Measurements from ENCODE around the gene SPINT1. TPM values are rescaled to one million over a fixed set of nuclear protein-coding genes. Genes with fewer than 3 reads are reported as not detected.
A peak's percentile ranks its signal among the peaks of the same experiment; 100 is the strongest.

SPINT1 gene
- total RNA-seq, 1 donor from 2014 or later, result 1.5 TPM

DNA sequence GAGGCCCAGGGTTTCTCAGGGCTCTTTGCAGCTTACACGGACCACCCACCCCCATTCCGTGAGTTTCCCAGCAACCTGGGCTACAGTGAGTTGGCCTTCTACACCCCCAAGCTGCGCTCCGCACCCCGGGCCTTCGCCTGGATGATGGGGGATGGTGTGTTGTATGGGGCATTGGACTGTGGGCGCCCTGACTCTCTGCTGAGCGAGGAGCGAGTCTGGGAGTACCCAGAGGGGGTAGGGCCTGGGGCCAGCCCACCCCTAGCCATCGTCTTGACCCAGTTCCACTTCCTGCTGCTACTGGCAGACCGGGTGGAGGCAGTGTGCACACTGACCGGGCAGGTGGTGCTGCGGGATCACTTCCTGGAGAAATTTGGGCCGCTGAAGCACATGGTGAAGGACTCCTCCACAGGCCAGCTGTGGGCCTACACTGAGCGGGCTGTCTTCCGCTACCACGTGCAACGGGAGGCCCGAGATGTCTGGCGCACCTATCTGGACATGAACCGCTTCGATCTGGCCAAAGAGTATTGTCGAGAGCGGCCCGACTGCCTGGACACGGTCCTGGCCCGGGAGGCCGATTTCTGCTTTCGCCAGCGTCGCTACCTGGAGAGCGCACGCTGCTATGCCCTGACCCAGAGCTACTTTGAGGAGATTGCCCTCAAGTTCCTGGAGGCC lies 55.8 kb downstream of the SPINT1 start:
- DNase-seq (ENCODE audit: low spot score in 2 of 2), result no peak
- H3K9me3 ChIP-seq, result no peaks in the 10 kb centered on the region
- H3K36me3 ChIP-seq, result peaks cover 52 to 68% of the 10 kb centered on the region in 2 donors
- no peak for TF ChIP-seq CTCF (IDR thresholded peaks at IDR 0.05)
- intact Hi-C loops (cut with DNase I), result loop anchor here (5.0 kb wide), 1 partner anchor 333 kb away; the partner anchor contains the start of genes CHP1 and EXD1
- no peak overlapping the region for H3K4me3 ChIP-seq
- no peaks in the 10 kb centered on the region for H3K27me3 ChIP-seq
- no peak overlapping the region for H3K27ac ChIP-seq
- peaks cover 0 to 13% of the 10 kb centered on the region in 2 donors for H3K4me1 ChIP-seq

- no peak for DNase-seq (ENCODE audit: low spot score in 2 of 2)
- Histone ChIP-seq H3K27ac (no peak overlapping the region), H3K9me3 (no peaks in the 10 kb centered on the region), H3K4me1 (peaks cover 0 to 10% of the 10 kb centered on the region in 2 donors), H3K4me3 (no peak overlapping the region), H3K36me3 (peaks cover 52 to 68% of the 10 kb centered on the region in 2 donors), H3K27me3 (no peaks in the 10 kb centered on the region)
- intact Hi-C loops (cut with DNase I), result loop anchor here (5.0 kb wide), 1 partner anchor 332 kb away; the partner anchor contains the start of genes CHP1 and EXD1
- no peak for TF ChIP-seq CTCF (IDR thresholded peaks at IDR 0.05)
Measured at GRCh38 chr15:40900256-40901052, 56.6 kb downstream of the SPINT1 start.

DNA sequence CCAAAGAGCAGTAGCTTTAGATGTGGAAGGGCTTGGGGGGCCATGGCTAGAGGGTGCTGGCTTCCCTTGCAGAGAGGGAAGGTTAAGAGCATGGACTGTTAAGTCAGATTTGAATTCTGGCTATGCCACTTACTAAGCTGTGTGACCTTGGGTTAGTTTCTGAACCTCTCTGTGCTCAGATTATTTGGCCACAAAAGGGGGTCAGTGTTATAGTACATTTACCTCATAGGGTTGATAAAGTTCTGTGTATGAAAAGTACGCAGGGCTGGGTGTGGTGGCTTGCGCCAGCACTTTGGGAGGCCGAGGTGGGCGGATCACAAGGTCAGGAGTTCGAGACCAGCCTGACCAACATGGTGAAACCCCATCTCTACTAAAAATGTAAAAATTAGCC lies 57.2 kb downstream of the SPINT1 start:
- peaks cover 52 to 68% of the 10 kb centered on the region in 2 donors for H3K36me3 ChIP-seq
- no peak overlapping the region for H3K27ac ChIP-seq
- H3K27me3 ChIP-seq, result no peaks in the 10 kb centered on the region
- no peaks in the 10 kb centered on the region for H3K9me3 ChIP-seq
- intact Hi-C loops (cut with DNase I), result loop anchor here (5.0 kb wide), 1 partner anchor 331 kb away; the partner anchor contains the start of genes CHP1 and EXD1
- peaks cover 6 to 12% of the 10 kb centered on the region in 2 donors for H3K4me1 ChIP-seq
- DNase-seq (ENCODE audit: low spot score in 2 of 2), result no peak
- no peak overlapping the region for H3K4me3 ChIP-seq
- no peak for TF ChIP-seq CTCF (IDR thresholded peaks at IDR 0.05)

DNA sequence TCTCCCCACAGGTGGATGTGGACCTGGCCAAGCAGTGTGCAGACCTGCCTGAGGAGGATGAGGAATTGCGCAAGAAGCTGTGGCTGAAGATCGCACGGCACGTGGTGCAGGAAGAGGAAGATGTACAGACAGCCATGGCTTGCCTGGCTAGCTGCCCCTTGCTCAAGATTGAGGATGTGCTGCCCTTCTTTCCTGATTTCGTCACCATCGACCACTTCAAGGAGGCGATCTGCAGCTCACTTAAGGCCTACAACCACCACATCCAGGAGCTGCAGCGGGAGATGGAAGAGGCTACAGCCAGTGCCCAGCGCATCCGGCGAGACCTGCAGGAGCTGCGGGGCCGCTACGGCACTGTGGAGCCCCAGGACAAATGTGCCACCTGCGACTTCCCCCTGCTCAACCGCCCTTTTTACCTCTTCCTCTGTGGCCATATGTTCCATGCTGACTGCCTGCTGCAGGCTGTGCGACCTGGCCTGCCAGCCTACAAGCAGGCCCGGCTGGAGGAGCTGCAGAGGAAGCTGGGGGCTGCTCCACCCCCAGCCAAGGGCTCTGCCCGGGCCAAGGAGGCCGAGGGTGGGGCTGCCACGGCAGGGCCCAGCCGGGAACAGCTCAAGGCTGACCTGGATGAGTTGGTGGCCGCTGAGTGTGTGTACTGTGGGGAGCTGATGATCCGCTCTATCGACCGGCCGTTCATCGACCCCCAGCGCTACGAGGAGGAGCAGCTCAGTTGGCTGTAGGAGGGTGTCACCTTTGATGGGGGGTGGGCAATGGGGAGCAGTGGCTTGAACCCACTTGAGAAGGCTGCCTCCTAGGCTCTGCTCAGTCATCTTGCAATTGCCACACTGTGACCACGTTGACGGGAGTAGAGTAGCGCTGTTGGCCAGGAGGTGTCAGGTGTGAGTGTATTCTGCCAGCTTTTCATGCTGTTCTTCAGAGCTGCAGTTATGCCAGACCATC lies 59.0 kb downstream of the SPINT1 start:
- H3K9me3 ChIP-seq, result no peaks in the 10 kb centered on the region
- DNase-seq (ENCODE audit: low spot score in 2 of 2), result peak; percentile 30 to 73
- no peak for TF ChIP-seq CTCF (IDR thresholded peaks at IDR 0.05)
- H3K36me3 ChIP-seq, result peaks cover 50 to 56% of the 10 kb centered on the region in 2 donors
- no peak overlapping the region for H3K4me3 ChIP-seq
- peaks cover 19 to 24% of the 10 kb centered on the region in 2 donors for H3K4me1 ChIP-seq
- intact Hi-C loops (cut with DNase I), result loop anchor here (5.0 kb wide), 1 partner anchor 329 kb away; the partner anchor contains the start of genes CHP1 and EXD1
- H3K27ac ChIP-seq, result peak overlapping the region in 1 of 2 donors; percentile 9
- no peaks in the 10 kb centered on the region for H3K27me3 ChIP-seq

Measured in ascending aorta (tissue), 2 donors.